ENCODE measurements around the gene DCAF6.

DNA sequence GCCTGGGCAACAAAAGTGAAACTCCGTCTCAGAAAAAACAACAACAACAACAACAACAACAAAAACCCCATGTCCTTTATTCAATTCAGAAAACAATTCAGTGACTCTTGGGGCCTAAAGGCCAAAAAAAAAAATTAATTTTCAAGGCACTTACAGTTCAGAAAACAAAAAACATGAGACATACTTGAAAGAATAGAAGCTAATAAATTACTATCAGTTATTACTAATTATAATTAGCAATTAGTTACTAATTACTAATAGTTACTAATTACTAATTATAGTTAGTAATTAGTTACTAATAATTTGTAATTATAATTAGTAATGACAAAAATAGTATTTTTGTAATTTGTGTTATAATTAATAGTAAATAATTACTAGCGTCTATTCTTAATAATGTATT lies 57.2 kb downstream of the DCAF6 start:
- TF ChIP-seq, protein P1, sequence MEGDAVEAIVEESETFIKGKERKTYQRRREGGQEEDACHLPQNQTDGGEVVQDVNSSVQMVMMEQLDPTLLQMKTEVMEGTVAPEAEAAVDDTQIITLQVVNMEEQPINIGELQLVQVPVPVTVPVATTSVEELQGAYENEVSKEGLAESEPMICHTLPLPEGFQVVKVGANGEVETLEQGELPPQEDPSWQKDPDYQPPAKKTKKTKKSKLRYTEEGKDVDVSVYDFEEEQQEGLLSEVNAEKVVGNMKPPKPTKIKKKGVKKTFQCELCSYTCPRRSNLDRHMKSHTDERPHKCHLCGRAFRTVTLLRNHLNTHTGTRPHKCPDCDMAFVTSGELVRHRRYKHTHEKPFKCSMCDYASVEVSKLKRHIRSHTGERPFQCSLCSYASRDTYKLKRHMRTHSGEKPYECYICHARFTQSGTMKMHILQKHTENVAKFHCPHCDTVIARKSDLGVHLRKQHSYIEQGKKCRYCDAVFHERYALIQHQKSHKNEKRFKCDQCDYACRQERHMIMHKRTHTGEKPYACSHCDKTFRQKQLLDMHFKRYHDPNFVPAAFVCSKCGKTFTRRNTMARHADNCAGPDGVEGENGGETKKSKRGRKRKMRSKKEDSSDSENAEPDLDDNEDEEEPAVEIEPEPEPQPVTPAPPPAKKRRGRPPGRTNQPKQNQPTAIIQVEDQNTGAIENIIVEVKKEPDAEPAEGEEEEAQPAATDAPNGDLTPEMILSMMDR (IDR thresholded peaks at IDR 0.05; ENCODE audit: low read depth, low read length), result no peak
- TF ChIP-seq EZH2phosphoT487 (IDR thresholded peaks at IDR 0.05; ENCODE audit: low read depth), result no peak
